K562 (cell line): ENCODE measurements around the gene PCCA. TPM values are rescaled to one million over a fixed set of nuclear protein-coding genes. Genes with fewer than 3 reads are reported as not detected.

Experiments
- ATAC-seq: fragments of 200-7000 bp; cut with Tn5 transposase; 3 replicates; pipeline ENCODE4 v1.9.1; 2020; ENCODE audit warnings: moderate library complexity
- BruUV-seq: library from RNA; stranded (reverse); fragments of 400-500 nt; replicated peaks from 2 replicates; lab custom pipeline; 2021; lab: Mats Ljungman, UMichigan
- CTCF ChIA-PET: fragments of 300-600 bp; formaldehyde crosslinking; extraction: SDS; loops from one replicate; lab custom pipeline; 2021; ENCODE audit warnings: low intra/inter-chr PET ratio; lab: Yijun Ruan, JAX
- POLR2A ChIA-PET: fragments of 300-600, 350-650 bp; sonication (Branson Sonifier 250); formaldehyde crosslinking; extraction: SDS; loops from one replicate; lab custom pipeline; 2021; ENCODE audit warnings: antibody characterized with exemption, inconsistent platforms; lab: Yijun Ruan, JAX
- DNase-seq, 4 experiments: peaks; one replicate each; pipeline versions ENCODE4 v3.0.0 to v3.0.0-alpha.2; 2011 to 2018; ENCODE audit warnings: low spot score in 3 of 4, mixed read lengths in 3 of 4; ENCODE audit errors: extremely low read depth in 1 of 4
- FAIRE-seq: peaks from 2 replicates; lab custom pipeline; 2011; peaks lifted over from hg19 to GRCh38; lab: Jason Lieb, UNC
- H2AFZ ChIP-seq: 2 replicates; pipeline ENCODE4 v1.6.0; 2011; ENCODE audit warnings: low read depth, low read length, control low read depth, inconsistent platforms
- H3K27ac ChIP-seq: fragments of 200-600 bp; 3 replicates; pipeline ENCODE4 v1.8.0; 2011; ENCODE audit warnings: low read depth, mild to moderate bottlenecking, control low read depth, inconsistent platforms, low read length, moderate library complexity, mixed read lengths; ENCODE audit errors: extremely low read depth
- H3K27me3 ChIP-seq, 2 experiments: fragments of 300-600 bp in 1 of 2; 2 replicates in 1 of 2; 3 replicates in 1 of 2; pipeline versions ENCODE4 v1.6.0 to v1.8.0; 2011; ENCODE audit warnings: inconsistent platforms in 2 of 2, low read length in 2 of 2, mild to moderate bottlenecking in 1 of 2, mixed read lengths in 1 of 2, moderate library complexity in 1 of 2; ENCODE audit not compliant: control insufficient read depth in 2 of 2, insufficient read depth in 2 of 2
- H3K36me3 ChIP-seq: fragments of 300-600 bp; 3 replicates; pipeline ENCODE4 v1.8.0; 2011; ENCODE audit warnings: mild to moderate bottlenecking, low read length, inconsistent platforms; ENCODE audit not compliant: control insufficient read depth, insufficient read depth
- H3K4me1 ChIP-seq, 2 experiments: fragments of 200-600 bp in 1 of 2; replicated peaks in 1 of 2; 2 replicates in 1 of 2; 3 replicates in 1 of 2; pipeline versions ENCODE4 v1.5.1 to v1.8.0; 2011; ENCODE audit warnings: inconsistent platforms in 2 of 2, low read length in 2 of 2, mild to moderate bottlenecking in 1 of 2, mixed read lengths in 1 of 2, moderate library complexity in 1 of 2; ENCODE audit not compliant: control insufficient read depth in 2 of 2, insufficient read depth in 2 of 2
- H3K4me2 ChIP-seq: 2 replicates; pipeline ENCODE4 v1.6.1; 2011; ENCODE audit warnings: low read length, control low read depth, inconsistent platforms, mixed read lengths; ENCODE audit not compliant: insufficient read depth
- H3K4me3 ChIP-seq: fragments of 200-600 bp; sonication (generic), shearing (Covaris generic); 2 replicates; pipeline ENCODE4 v1.5.1; 2016; ENCODE audit warnings: control low read depth, inconsistent platforms
- H3K79me2 ChIP-seq: fragments of 200-600 bp; 3 replicates; pipeline ENCODE4 v1.8.0; 2011; ENCODE audit warnings: low read length, inconsistent platforms; ENCODE audit not compliant: control insufficient read depth, insufficient read depth
- H3K9ac ChIP-seq, 2 experiments: 2 replicates each; pipeline versions ENCODE4 v1.6.0 to v1.6.1; 2011; ENCODE audit warnings: low read depth in 2 of 2, low read length in 2 of 2, control low read depth in 1 of 2, inconsistent platforms in 1 of 2, mild to moderate bottlenecking in 1 of 2, mixed read lengths in 1 of 2; ENCODE audit not compliant: insufficient read depth in 1 of 2
- H3K9me1 ChIP-seq: one replicate; pipeline ENCODE4 v1.6.0; 2011; ENCODE audit warnings: inconsistent platforms, mild to moderate bottlenecking, low read length, moderate library complexity; ENCODE audit not compliant: control insufficient read depth, insufficient read depth
- H3K9me3 ChIP-seq: replicated peaks from 2 replicates; pipeline ENCODE4 v1.5.1; 2011; ENCODE audit warnings: low read depth, low read length, inconsistent platforms; ENCODE audit not compliant: control insufficient read depth, insufficient read depth
- H4K20me1 ChIP-seq: replicated peaks from 2 replicates; pipeline ENCODE4 v1.6.1; 2011; ENCODE audit warnings: low read length, inconsistent platforms, mixed read lengths; ENCODE audit not compliant: control insufficient read depth, insufficient read depth
- COPS2 ChIP-seq: fragments of 450-650 bp; conservative IDR thresholded peaks from 2 replicates; pipeline ENCODE4 v1.6.1; 2016; ENCODE audit warnings: mild to moderate bottlenecking, moderate library complexity
- SAFB2 ChIP-seq: fragments of 200-400 bp; formaldehyde crosslinking; IDR thresholded peaks from 2 replicates; pipeline ENCODE4 v1.6.1; 2018; ENCODE audit warnings: borderline replicate concordance, low read length, low read depth, moderate library complexity; ENCODE audit not compliant: severe bottlenecking
- SMC3 ChIP-seq: conservative IDR thresholded peaks from 2 replicates; pipeline ENCODE4 v1.6.1; 2011; ENCODE audit warnings: low read depth, low read length, improper control_type of control experiment; ENCODE audit not compliant: insufficient read depth
- SRSF1 ChIP-seq: fragments of 200-400 bp; formaldehyde crosslinking; IDR thresholded peaks from 2 replicates; pipeline ENCODE4 v1.6.1; 2017; ENCODE audit warnings: mild to moderate bottlenecking, low read depth, low read length, moderate library complexity
- TSC22D4 ChIP-seq: fragments of 450-650 bp; IDR thresholded peaks from 2 replicates; pipeline ENCODE4 v1.6.1; 2016; ENCODE audit warnings: missing genetic modification characterization, missing biosample characterization, control low read depth
- ZNF124 ChIP-seq: sonication (generic); formaldehyde crosslinking; IDR thresholded peaks from 2 replicates; pipeline ENCODE4 v1.8.1; 2022; ENCODE audit warnings: missing genetic modification reagents
- ZNF217 ChIP-seq: sonication (generic); formaldehyde crosslinking; IDR thresholded peaks from 2 replicates; pipeline ENCODE4 v1.8.0; 2022; ENCODE audit warnings: mild to moderate bottlenecking, missing genetic modification reagents
- WGBS: fragments of 100-300 bp; shearing (Covaris generic); methylation state at CpG from one replicate; pipeline ENCODE4 v1.1.6; 2016; ENCODE audit warnings: low coverage, mixed read lengths; ENCODE audit not compliant: insufficient coverage; ENCODE audit errors: missing lambda C conversion rate; 5-methylcytosine and 5-hydroxymethylcytosine counted together
- in situ Hi-C: fragments of 300-500 bp; cut with MboI; formaldehyde crosslinking; loops from 4 replicates; pipeline ENCODE4 v1.15.0; 2018; ENCODE audit warnings: inconsistent platforms, mixed read lengths
- intact Hi-C: fragments of 100-400 bp; cut with micrococcal nuclease; formaldehyde crosslinking; loops from 2 replicates; pipeline ENCODE4 v1.14.2; 2022
- polyA plus RNA-seq, 8 experiments: library from polyadenylated mRNA; depleted of rRNA in 4 of 8; stranded (reverse) in 5 of 8; unstranded in 3 of 8; fragments of >200 nt; fragmentation: Nextera tagmentation in 2 of 8; fragmentation: Illumina TruSeq in 1 of 8; extraction: Ambion mirVana in 2 of 8; extraction: Trizol in 1 of 8; gene quantifications; 2 replicates each; pipeline versions ENCODE4 v1.2.1 to v1.2.3, GENCODE V29; 2011 to 2014; ENCODE audit warnings: inconsistent platforms in 1 of 8, missing spikeins in 1 of 8
- total RNA-seq, 7 experiments: library from RNA; depleted of rRNA in 6 of 7; stranded (reverse); fragments of >200 nt in 6 of 7; fragmentation: Illumina TruSeq in 2 of 7; extraction: Trizol in 2 of 7; gene quantifications; 2 replicates each; pipeline versions ENCODE4 v1.2.1 to v1.2.3, GENCODE V29; 2011 to 2021; ENCODE audit warnings: low replicate concordance in 1 of 7
- TF ChIP-seq, protein P1 (sequence below): fragments of 450-650 bp; IDR thresholded peaks from 2 replicates; pipeline ENCODE4 v1.6.1; 2017; ENCODE audit warnings: mild to moderate bottlenecking, moderate library complexity
- TF ChIP-seq, protein P2 (sequence below): sonication (generic); formaldehyde crosslinking; IDR thresholded peaks from 2 replicates; pipeline ENCODE4 v1.8.1; 2023; ENCODE audit warnings: mild to moderate bottlenecking, missing genetic modification reagents

The PCCA gene
- total and polyA plus RNA-seq, 9 of the 15 experiments (the other 6 are each of a cell fraction or from before 2014, with no cell fraction given) = 5.2 to 14.1 (median 9.7) TPM

DNA sequence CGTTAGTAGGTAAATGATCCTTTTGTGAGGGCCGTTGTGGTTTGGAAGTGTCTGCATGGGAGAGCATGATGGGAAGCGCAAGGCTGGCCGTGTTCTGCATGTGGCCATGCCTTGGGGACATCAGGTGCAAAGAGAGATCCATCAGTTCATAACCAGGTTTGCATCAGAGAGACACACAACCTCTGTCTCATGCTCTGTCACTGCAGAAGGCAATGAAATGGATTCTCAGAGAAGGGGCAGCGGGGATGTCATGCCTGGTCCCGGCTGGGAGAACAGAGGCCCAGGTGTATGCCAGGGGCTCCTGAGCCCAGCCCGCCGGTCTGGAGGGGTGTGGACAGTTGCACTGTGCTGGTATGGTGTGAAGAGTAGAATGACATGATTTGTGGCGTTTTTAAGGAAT lies 439.5 kb downstream of the PCCA start:
- no peaks in the 10 kb centered on the region for H3K36me3 ChIP-seq
- CTCF ChIA-PET = no interaction called here
- 57% methylated on average over 9 of the region's 9 CpGs for WGBS
- TF ChIP-seq ZNF124 (CRISPR knock-in tag) = no peak
- no peak for TF ChIP-seq ZNF217 (CRISPR knock-in tag)
- no peak for TF ChIP-seq SMC3
- TF ChIP-seq COPS2 = no peak
- TF ChIP-seq, protein P1, sequence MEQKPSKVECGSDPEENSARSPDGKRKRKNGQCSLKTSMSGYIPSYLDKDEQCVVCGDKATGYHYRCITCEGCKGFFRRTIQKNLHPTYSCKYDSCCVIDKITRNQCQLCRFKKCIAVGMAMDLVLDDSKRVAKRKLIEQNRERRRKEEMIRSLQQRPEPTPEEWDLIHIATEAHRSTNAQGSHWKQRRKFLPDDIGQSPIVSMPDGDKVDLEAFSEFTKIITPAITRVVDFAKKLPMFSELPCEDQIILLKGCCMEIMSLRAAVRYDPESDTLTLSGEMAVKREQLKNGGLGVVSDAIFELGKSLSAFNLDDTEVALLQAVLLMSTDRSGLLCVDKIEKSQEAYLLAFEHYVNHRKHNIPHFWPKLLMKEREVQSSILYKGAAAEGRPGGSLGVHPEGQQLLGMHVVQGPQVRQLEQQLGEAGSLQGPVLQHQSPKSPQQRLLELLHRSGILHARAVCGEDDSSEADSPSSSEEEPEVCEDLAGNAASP = no peak
- no peak for TF ChIP-seq SAFB2
- TF ChIP-seq, protein P2, sequence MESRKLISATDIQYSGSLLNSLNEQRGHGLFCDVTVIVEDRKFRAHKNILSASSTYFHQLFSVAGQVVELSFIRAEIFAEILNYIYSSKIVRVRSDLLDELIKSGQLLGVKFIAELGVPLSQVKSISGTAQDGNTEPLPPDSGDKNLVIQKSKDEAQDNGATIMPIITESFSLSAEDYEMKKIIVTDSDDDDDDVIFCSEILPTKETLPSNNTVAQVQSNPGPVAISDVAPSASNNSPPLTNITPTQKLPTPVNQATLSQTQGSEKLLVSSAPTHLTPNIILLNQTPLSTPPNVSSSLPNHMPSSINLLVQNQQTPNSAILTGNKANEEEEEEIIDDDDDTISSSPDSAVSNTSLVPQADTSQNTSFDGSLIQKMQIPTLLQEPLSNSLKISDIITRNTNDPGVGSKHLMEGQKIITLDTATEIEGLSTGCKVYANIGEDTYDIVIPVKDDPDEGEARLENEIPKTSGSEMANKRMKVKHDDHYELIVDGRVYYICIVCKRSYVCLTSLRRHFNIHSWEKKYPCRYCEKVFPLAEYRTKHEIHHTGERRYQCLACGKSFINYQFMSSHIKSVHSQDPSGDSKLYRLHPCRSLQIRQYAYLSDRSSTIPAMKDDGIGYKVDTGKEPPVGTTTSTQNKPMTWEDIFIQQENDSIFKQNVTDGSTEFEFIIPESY (CRISPR knock-in tag) = no peak
- no peak for TF ChIP-seq SRSF1
- TF ChIP-seq TSC22D4 = no peak
- H3K9me3 ChIP-seq = no peaks in the 10 kb centered on the region
- BruUV-seq = no TSS peak
- H3K9ac ChIP-seq = no peak overlapping the region
- DNase-seq (no peak), ATAC-seq (no peak), FAIRE-seq (no peak)
- in situ Hi-C loops (loop anchor here (25.0 kb wide), 1 partner anchor 866 kb away; no protein-coding TSS in a partner anchor), intact Hi-C loops (no loop called here)
- no peak overlapping the region for H2AFZ ChIP-seq
- H3K79me2 ChIP-seq = no peaks in the 10 kb centered on the region
- no peaks in the 10 kb centered on the region for H3K9me1 ChIP-seq
- no peak overlapping the region for H3K4me3 ChIP-seq
- no peaks in the 10 kb centered on the region for H3K27me3 ChIP-seq
- H3K27ac ChIP-seq = no peak overlapping the region
- POLR2A ChIA-PET = no interaction called here
- H3K4me1 ChIP-seq = no peaks in the 10 kb centered on the region
- no peaks in the 10 kb centered on the region for H4K20me1 ChIP-seq
- H3K4me2 ChIP-seq = no peak overlapping the region
